HepG2 (cell line): ENCODE data around the gene LRRC45. TPM values are rescaled to one million over a fixed set of nuclear protein-coding genes. Genes with fewer than 3 reads are reported as not detected.

ENCODE experiments used
- ATAC-seq: fragments of 200-7000 bp; cut with Tn5 transposase; 3 replicates; pipeline ENCODE4 v1.9.1; 2020; ENCODE audit warnings: mild to moderate bottlenecking, moderate library complexity
- BruUV-seq: library from RNA; stranded (reverse); fragments of 400-500 nt; replicated peaks from 2 replicates; lab custom pipeline; 2021; lab: Mats Ljungman, UMichigan
- CTCF ChIA-PET: fragments of 300-600 bp; formaldehyde crosslinking; extraction: SDS; loops from one replicate; lab custom pipeline; 2021; ENCODE audit warnings: low total read pairs, inconsistent platforms, low intra/inter-chr PET ratio; lab: Yijun Ruan, JAX
- POLR2A ChIA-PET: fragments of 350-600 bp; sonication (Branson Sonifier 250); formaldehyde crosslinking; loops from one replicate; lab custom pipeline; 2020; ENCODE audit warnings: antibody characterized with exemption, inconsistent platforms; lab: Yijun Ruan, JAX
- DNase-seq: peaks from one replicate; pipeline ENCODE4 v3.0.0-alpha.2; 2015; ENCODE audit warnings: low spot score
- FAIRE-seq: peaks from 3 replicates; lab custom pipeline; 2011; peaks lifted over from hg19 to GRCh38; lab: Jason Lieb, UNC
- H2AFZ ChIP-seq: one replicate; pipeline ENCODE4 v1.6.1; 2011; ENCODE audit warnings: low read length, inconsistent platforms
- H3K27ac ChIP-seq: fragments of 300-600 bp; 3 replicates; pipeline ENCODE4 v1.8.0; 2011; ENCODE audit warnings: mixed run types, mild to moderate bottlenecking, mixed read lengths, low read length, inconsistent platforms; ENCODE audit not compliant: insufficient read depth; ENCODE audit errors: extremely low read length
- H3K27me3 ChIP-seq, 2 experiments: fragments of 200-600 bp in 1 of 2; 2 replicates in 1 of 2; 3 replicates in 1 of 2; pipeline versions ENCODE4 v1.6.0 to v1.8.0; 2011; ENCODE audit warnings: low read length in 2 of 2, mild to moderate bottlenecking in 2 of 2, moderate library complexity in 2 of 2, inconsistent platforms in 1 of 2; ENCODE audit not compliant: insufficient read depth in 2 of 2, control insufficient read depth in 1 of 2
- H3K36me3 ChIP-seq, 2 experiments: fragments of 200-600 bp in 1 of 2; replicated peaks in 1 of 2; 2 replicates in 1 of 2; 3 replicates in 1 of 2; pipeline versions ENCODE4 v1.5.1 to v1.8.0; 2011; ENCODE audit warnings: low read length in 2 of 2, inconsistent platforms in 1 of 2; ENCODE audit not compliant: insufficient read depth in 2 of 2, control insufficient read depth in 1 of 2
- H3K4me1 ChIP-seq: 2 replicates; pipeline ENCODE4 v1.5.1; 2012; ENCODE audit warnings: low read length, inconsistent platforms; ENCODE audit not compliant: insufficient read depth
- H3K4me2 ChIP-seq: 2 replicates; pipeline ENCODE4 v1.6.0; 2011; ENCODE audit warnings: low read depth, low read length, inconsistent platforms
- H3K4me3 ChIP-seq, 3 experiments: fragments of 200-600 bp in 1 of 3; sonication (generic), shearing (Covaris generic) in 1 of 3; replicated peaks in 1 of 3; 2 replicates each; pipeline ENCODE4 v1.5.1; 2011 to 2016; ENCODE audit warnings: low read length in 3 of 3, inconsistent platforms in 2 of 3, low read depth in 2 of 3, mild to moderate bottlenecking in 2 of 3, control low read depth in 1 of 3, mixed read lengths in 1 of 3; ENCODE audit not compliant: insufficient read depth in 1 of 3
- H3K79me2 ChIP-seq: one replicate; pipeline ENCODE4 v1.6.1; 2011; ENCODE audit warnings: low read length, inconsistent platforms; ENCODE audit not compliant: insufficient read depth
- H3K9ac ChIP-seq: 2 replicates; pipeline ENCODE4 v1.6.0; 2011; ENCODE audit warnings: mild to moderate bottlenecking, low read depth, low read length, inconsistent platforms; ENCODE audit not compliant: insufficient read depth
- H3K9me3 ChIP-seq: 2 replicates; pipeline ENCODE4 v1.5.1; 2012; ENCODE audit warnings: mild to moderate bottlenecking, low read length
- H4K20me1 ChIP-seq: 2 replicates; pipeline ENCODE4 v1.6.0; 2011; ENCODE audit warnings: inconsistent platforms, mild to moderate bottlenecking, low read length, moderate library complexity; ENCODE audit not compliant: insufficient read depth
- BATF2 ChIP-seq: sonication (generic); formaldehyde crosslinking; IDR thresholded peaks from 2 replicates; pipeline ENCODE4 v1.8.0; 2022; ENCODE audit warnings: mild to moderate bottlenecking, missing genetic modification reagents, moderate library complexity
- CAMTA2 ChIP-seq: sonication (generic); formaldehyde crosslinking; IDR thresholded peaks from 2 replicates; pipeline ENCODE4 v1.4.0; 2020; ENCODE audit warnings: mild to moderate bottlenecking, missing genetic modification reagents, borderline replicate concordance
- CBX2 ChIP-seq, 2 experiments: fragments of 200-600 bp in 1 of 2; sonication (generic); formaldehyde crosslinking in 1 of 2; IDR thresholded peaks; 2 replicates each; pipeline versions ENCODE4 v1.7.0 to v1.8.1; 2018 to 2022; ENCODE audit warnings: low read depth in 2 of 2, low read length in 1 of 2, mild to moderate bottlenecking in 1 of 2, missing genetic modification reagents in 1 of 2
- ETV6 ChIP-seq: sonication (generic); formaldehyde crosslinking; conservative IDR thresholded peaks from 2 replicates; pipeline ENCODE4 v1.4.0; 2020; ENCODE audit warnings: missing genetic modification reagents
- FOXJ3 ChIP-seq: sonication (generic); formaldehyde crosslinking; IDR thresholded peaks from 2 replicates; pipeline ENCODE4 v1.4.0; 2020; ENCODE audit warnings: missing genetic modification reagents, mild to moderate bottlenecking, borderline replicate concordance
- GATAD1 ChIP-seq: IDR thresholded peaks from 2 replicates; pipeline ENCODE4 v1.6.1; 2016; ENCODE audit warnings: missing genetic modification reagents, missing compliant biosample characterization
- GPN1 ChIP-seq: sonication (generic); formaldehyde crosslinking; IDR thresholded peaks from 2 replicates; pipeline ENCODE4 v1.5.1; 2020; ENCODE audit warnings: missing genetic modification reagents, borderline replicate concordance
- HMGA1 ChIP-seq: sonication (generic); formaldehyde crosslinking; conservative IDR thresholded peaks from 2 replicates; pipeline ENCODE4 v1.4.0; 2020; ENCODE audit warnings: missing genetic modification reagents
- HMGXB4 ChIP-seq, 2 experiments: sonication (generic) in 1 of 2; formaldehyde crosslinking in 1 of 2; IDR thresholded peaks; 2 replicates each; pipeline versions ENCODE4 v1.4.0 to v1.6.1; 2018 to 2020; ENCODE audit warnings: missing genetic modification reagents in 2 of 2, borderline replicate concordance in 1 of 2, low read depth in 1 of 2, mild to moderate bottlenecking in 1 of 2, missing biosample characterization in 1 of 2
- ISL2 ChIP-seq: sonication (generic); formaldehyde crosslinking; IDR thresholded peaks from 2 replicates; pipeline ENCODE4 v1.5.0; 2020; ENCODE audit warnings: missing genetic modification reagents
- KLF15 ChIP-seq: sonication (generic); formaldehyde crosslinking; IDR thresholded peaks from 2 replicates; pipeline ENCODE4 v1.8.1; 2023; ENCODE audit warnings: borderline replicate concordance, mild to moderate bottlenecking, inconsistent platforms, missing genetic modification reagents, mixed read lengths
- MXD4 ChIP-seq: IDR thresholded peaks from 2 replicates; pipeline ENCODE4 v1.6.1; 2016; ENCODE audit warnings: mild to moderate bottlenecking, missing biosample characterization, missing genetic modification reagents
- NFRKB ChIP-seq: fragments of 450-650 bp; IDR thresholded peaks from 2 replicates; pipeline ENCODE4 v1.6.1; 2017
- PTBP1 ChIP-seq: fragments of 200-400 bp; formaldehyde crosslinking; IDR thresholded peaks from 2 replicates; pipeline ENCODE4 v1.6.1; 2018; ENCODE audit warnings: low read length, low read depth; ENCODE audit not compliant: poor library complexity, severe bottlenecking
- SNRNP70 ChIP-seq: fragments of 200-400 bp; formaldehyde crosslinking; IDR thresholded peaks from 2 replicates; pipeline ENCODE4 v1.6.1; 2017; ENCODE audit warnings: mild to moderate bottlenecking, low read depth, low read length, moderate library complexity
- ZFX ChIP-seq: sonication (generic); formaldehyde crosslinking; IDR thresholded peaks from 2 replicates; pipeline ENCODE4 v1.4.0; 2020; ENCODE audit warnings: mild to moderate bottlenecking, low read depth, missing genetic modification reagents, moderate library complexity
- ZMYM2 ChIP-seq: sonication (generic); formaldehyde crosslinking; IDR thresholded peaks from 2 replicates; pipeline ENCODE4 v1.8.0; 2022; ENCODE audit warnings: mild to moderate bottlenecking, missing genetic modification reagents
- ZNF138 ChIP-seq: sonication (generic); formaldehyde crosslinking; IDR thresholded peaks from 2 replicates; pipeline ENCODE4 v1.5.0; 2020; ENCODE audit warnings: mild to moderate bottlenecking, low read depth, missing genetic modification reagents
- ZNF160 ChIP-seq: sonication (generic); formaldehyde crosslinking; IDR thresholded peaks from 2 replicates; pipeline ENCODE4 v1.8.0; 2022; ENCODE audit warnings: mild to moderate bottlenecking, inconsistent platforms, missing genetic modification reagents
- ZNF446 ChIP-seq: sonication (generic); formaldehyde crosslinking; IDR thresholded peaks from 2 replicates; pipeline ENCODE4 v1.5.0; 2020; ENCODE audit warnings: mild to moderate bottlenecking, missing genetic modification reagents
- ZNF75D ChIP-seq: sonication (generic); formaldehyde crosslinking; IDR thresholded peaks from 2 replicates; pipeline ENCODE4 v1.8.1; 2023; ENCODE audit warnings: missing genetic modification reagents, mild to moderate bottlenecking, borderline replicate concordance
- WGBS: methylation state at CpG from one replicate; pipeline ENCODE4 v1.1.6; 2017; ENCODE audit warnings: low lambda C conversion rate; 5-methylcytosine and 5-hydroxymethylcytosine counted together
- in situ Hi-C: cut with HindIII; loops from 2 replicates; pipeline ENCODE4 v1.10.0; 2017; ENCODE audit warnings: low pct_unique_long_range_greater_than_20kb; ENCODE audit not compliant: extremely low pct_ligation_motif_present
- intact Hi-C: fragments of 100-400 bp; cut with micrococcal nuclease; formaldehyde crosslinking; loops from one replicate; pipeline ENCODE4 v1.10.0; 2022; ENCODE audit not compliant: unreplicated experiment
- polyA plus RNA-seq, 8 experiments: library from polyadenylated mRNA; depleted of rRNA in 3 of 8; stranded (reverse) in 7 of 8; unstranded in 1 of 8; fragments of >200 nt; fragmentation: Illumina TruSeq in 4 of 8; extraction: Trizol in 4 of 8; gene quantifications; 2 replicates each; pipeline versions ENCODE4 v1.2.1 to v1.2.3, GENCODE V29; 2011 to 2016; ENCODE audit warnings: low read depth in 4 of 8, missing spikeins in 1 of 8, mixed read lengths in 1 of 8; ENCODE audit not compliant: insufficient read depth in 1 of 8
- total RNA-seq, 5 experiments: library from RNA; depleted of rRNA; stranded (reverse); fragments of >200 nt; fragmentation: Illumina TruSeq; extraction: Trizol; gene quantifications; 2 replicates each; pipeline ENCODE4 v1.2.3, GENCODE V29; 2016; ENCODE audit warnings: low read depth in 1 of 5

The LRRC45 gene
- total and polyA plus RNA-seq, 2 of the 13 experiments (the other 11 are each of a cell fraction or from before 2014, with no cell fraction given) = 11.6 to 48.1 TPM

DNA sequence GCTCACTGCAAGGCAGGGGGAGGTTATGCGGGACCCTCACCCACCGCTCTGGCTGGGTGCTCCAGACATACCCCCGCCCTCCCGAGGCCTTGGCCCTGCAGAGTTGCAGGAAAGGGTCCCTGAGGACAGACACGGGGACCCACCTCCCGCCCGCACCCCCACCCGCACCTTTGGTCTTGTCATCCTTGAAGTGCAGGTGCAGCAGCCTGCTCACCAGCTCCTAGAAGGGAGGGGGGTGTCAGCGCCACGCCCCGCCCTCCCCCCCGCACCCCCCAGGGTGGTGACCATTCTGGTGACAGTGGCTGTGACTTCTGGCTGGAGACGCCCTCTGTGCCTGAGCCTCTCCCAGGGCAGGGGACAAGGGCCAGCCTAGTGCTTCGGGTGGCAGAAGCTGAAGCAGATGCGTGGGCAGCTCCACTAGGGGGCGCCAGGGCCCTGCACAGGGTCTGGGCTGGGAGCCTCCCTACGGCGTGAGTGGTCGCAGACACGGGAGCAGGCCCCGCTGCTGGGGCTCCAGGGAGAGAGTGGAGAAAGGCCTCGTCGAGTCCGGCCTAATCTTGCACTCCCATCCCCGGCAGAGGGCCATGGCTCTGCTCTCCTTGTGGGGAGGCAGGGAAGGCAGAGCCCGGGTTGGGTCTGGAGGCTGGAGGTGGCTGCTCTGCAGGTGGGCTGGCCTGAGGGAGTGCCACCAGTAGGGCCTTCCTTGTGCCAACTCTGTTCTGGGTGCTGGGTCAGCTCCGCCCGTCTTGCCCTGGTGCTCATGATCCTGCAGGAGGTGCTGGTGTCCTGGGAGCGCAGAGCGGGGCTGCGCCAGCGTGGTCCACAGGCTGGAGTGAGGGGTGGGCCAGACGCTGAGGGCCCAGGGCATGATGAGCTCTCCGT is 3.2 kb upstream of the LRRC45 start:
- no peaks in the 10 kb centered on the region for H3K9me3 ChIP-seq
- peak; percentile 77 for DNase-seq
- ATAC-seq = peak; percentile 20
- peak overlapping the region; percentile 44 for H3K9ac ChIP-seq
- H3K27ac ChIP-seq = peak overlapping the region; percentile 39
- H3K27me3 ChIP-seq = no peaks in the 10 kb centered on the region; a peak in 1 of 5 replicates
- intact Hi-C loops = loop anchor here (5.0 kb wide), 2 partner anchors 132 to 153 kb away; no protein-coding TSS in a partner anchor
- H3K36me3 ChIP-seq = peaks cover 4 to 11% of the 10 kb centered on the region in 2 experiments; a peak in 3 of 5 replicates
- ChIA-PET CTCF (interaction anchor here (0.6 to 6.8 kb wide), 7 partner anchors 19 to 150 kb away, joined by 3 to 181 read pairs (median 6); partner anchors contain the start of genes ASPSCR1 and NOTUM), POLR2A (interaction anchor here (0.6 to 14.1 kb wide), 21 partner anchors 9 to 293 kb away, joined by 3 to 470 read pairs (median 8); partner anchors contain the start of genes ASPSCR1, DCXR, FASN and MAFG)
- in situ Hi-C loops = loop anchor here (5.0 kb wide), 1 partner anchor 63 kb away; no protein-coding TSS in a partner anchor
- H4K20me1 ChIP-seq = no peaks in the 10 kb centered on the region; the same call in 1 of the 2 replicates
- H2AFZ ChIP-seq = no peak overlapping the region
- FAIRE-seq = peak; percentile 67
- H3K4me2 ChIP-seq = peak overlapping the region; percentile 95
- H3K79me2 ChIP-seq = peaks cover 41% of the 10 kb centered on the region
- no TSS peak for BruUV-seq
- 65% methylated on average over 29 of the region's 34 CpGs for WGBS
- H3K4me1 ChIP-seq = peaks cover 82% of the 10 kb centered on the region
- peak overlapping the region in 1 of 3 experiments; percentile 90; a peak in 1 of 6 replicates for H3K4me3 ChIP-seq
- no peak; the same call in 1 of the 2 replicates for TF ChIP-seq ZMYM2 (CRISPR knock-in tag)
- no peak for TF ChIP-seq FOXJ3 (CRISPR knock-in tag)
- no peak for TF ChIP-seq ZNF138 (CRISPR knock-in tag)
- peak; percentile 61; the same call in 1 of the 2 replicates for TF ChIP-seq GATAD1 (CRISPR knock-in tag)
- TF ChIP-seq HMGA1 (CRISPR knock-in tag) = no peak
- peak; percentile 92 to 93 for TF ChIP-seq HMGXB4 (CRISPR knock-in tag; IDR thresholded peaks at IDR 0.05; ENCODE audit: borderline replicate concordance in 1 of 2, low read depth in 1 of 2)
- peak; percentile 47; the same call in 1 of the 2 replicates for TF ChIP-seq MXD4
- 0 out of 2 replicates have a peak, but pooled peaks have one; percentile 73 for TF ChIP-seq ZNF160 (CRISPR knock-in tag)
- TF ChIP-seq ZNF75D = no peak
- no peak for TF ChIP-seq ZNF446 (CRISPR knock-in tag)
- TF ChIP-seq SNRNP70 = no peak
- no peak; the same call in 1 of the 2 replicates for TF ChIP-seq BATF2 (CRISPR knock-in tag)
- TF ChIP-seq ZFX (CRISPR knock-in tag) = peak; percentile 80
- TF ChIP-seq GPN1 (CRISPR knock-in tag) = no peak
- 0 out of 2 replicates have a peak, but pooled peaks have one; percentile 29 for TF ChIP-seq ISL2 (CRISPR knock-in tag)
- TF ChIP-seq NFRKB = no peak
- no peak for TF ChIP-seq ETV6 (CRISPR knock-in tag)
- no peak for TF ChIP-seq CBX2 (IDR thresholded peaks at IDR 0.05; ENCODE audit: low read depth, low read length)
- no peak for TF ChIP-seq CBX2 (CRISPR knock-in tag; IDR thresholded peaks at IDR 0.05; ENCODE audit: low read depth)
- TF ChIP-seq PTBP1 = peak; percentile 73
- no peak for TF ChIP-seq KLF15
- no peak for TF ChIP-seq CAMTA2
